ENCODE measurements around the gene ANKRD13C.

ANKRD13C gene

DNA sequence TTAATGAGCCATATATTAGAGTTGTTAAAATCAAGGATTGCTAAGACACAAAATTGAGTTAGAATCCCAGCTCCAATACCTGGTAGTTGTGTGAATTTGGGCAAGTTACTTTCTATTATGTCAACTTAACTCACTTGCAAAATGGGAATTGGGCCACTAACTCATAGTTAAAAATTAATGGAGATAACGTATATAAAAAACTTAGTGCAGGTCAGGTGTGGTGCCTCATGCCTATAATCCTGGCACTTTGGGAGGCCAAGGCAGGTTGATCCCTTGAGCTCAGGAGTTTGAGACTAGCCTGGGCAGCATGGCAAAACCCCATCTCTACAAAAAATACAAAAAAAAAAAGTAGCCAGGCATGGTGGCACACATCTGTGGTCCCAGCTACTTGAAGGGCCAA, 75.8 kb downstream of the ANKRD13C start:
- peak overlapping the region; percentile 36 for H3K27ac Mint-ChIP-seq
- DNase-seq = no peak
- H3K27me3 Mint-ChIP-seq (ENCODE audit: low read depth, poor library complexity) = no peaks in the 10 kb centered on the region
- H3K4me3 Mint-ChIP-seq = no peak overlapping the region
- no peaks in the 10 kb centered on the region for H3K4me1 Mint-ChIP-seq
- TF ChIP-seq, protein P1, sequence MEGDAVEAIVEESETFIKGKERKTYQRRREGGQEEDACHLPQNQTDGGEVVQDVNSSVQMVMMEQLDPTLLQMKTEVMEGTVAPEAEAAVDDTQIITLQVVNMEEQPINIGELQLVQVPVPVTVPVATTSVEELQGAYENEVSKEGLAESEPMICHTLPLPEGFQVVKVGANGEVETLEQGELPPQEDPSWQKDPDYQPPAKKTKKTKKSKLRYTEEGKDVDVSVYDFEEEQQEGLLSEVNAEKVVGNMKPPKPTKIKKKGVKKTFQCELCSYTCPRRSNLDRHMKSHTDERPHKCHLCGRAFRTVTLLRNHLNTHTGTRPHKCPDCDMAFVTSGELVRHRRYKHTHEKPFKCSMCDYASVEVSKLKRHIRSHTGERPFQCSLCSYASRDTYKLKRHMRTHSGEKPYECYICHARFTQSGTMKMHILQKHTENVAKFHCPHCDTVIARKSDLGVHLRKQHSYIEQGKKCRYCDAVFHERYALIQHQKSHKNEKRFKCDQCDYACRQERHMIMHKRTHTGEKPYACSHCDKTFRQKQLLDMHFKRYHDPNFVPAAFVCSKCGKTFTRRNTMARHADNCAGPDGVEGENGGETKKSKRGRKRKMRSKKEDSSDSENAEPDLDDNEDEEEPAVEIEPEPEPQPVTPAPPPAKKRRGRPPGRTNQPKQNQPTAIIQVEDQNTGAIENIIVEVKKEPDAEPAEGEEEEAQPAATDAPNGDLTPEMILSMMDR (IDR thresholded peaks at IDR 0.05) = no peak
- peaks cover 41% of the 10 kb centered on the region for H3K36me3 Mint-ChIP-seq (ENCODE audit: low read depth)
- no peaks in the 10 kb centered on the region for H3K9me3 Mint-ChIP-seq

DNA sequence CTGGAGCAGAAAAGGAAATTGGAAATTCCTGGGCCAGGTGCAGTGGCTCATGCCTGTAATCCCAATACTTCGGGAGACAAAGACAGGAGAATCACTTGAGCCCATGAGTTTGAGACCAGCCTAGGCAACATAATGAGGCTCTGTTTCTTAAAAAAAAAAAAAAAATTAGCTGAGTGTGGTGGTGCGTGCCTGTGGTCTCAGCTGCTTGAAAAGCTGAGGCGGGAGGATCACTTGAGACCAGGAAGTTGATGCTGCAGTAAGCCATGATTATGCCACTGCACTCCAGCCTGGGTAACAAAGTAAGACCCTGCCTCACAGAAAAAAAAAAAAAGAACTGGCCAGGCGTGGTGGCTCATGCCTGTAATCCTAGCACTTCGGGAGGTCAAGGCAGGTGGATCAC, 76.6 kb downstream of the ANKRD13C start:
- TF ChIP-seq, protein P1 (IDR thresholded peaks at IDR 0.05) = no peak
- H3K4me1 Mint-ChIP-seq = no peaks in the 10 kb centered on the region
- no peak overlapping the region for H3K4me3 Mint-ChIP-seq
- DNase-seq = no peak
- H3K27me3 Mint-ChIP-seq (ENCODE audit: low read depth, poor library complexity) = no peaks in the 10 kb centered on the region
- peaks cover 50% of the 10 kb centered on the region for H3K36me3 Mint-ChIP-seq (ENCODE audit: low read depth)
- H3K9me3 Mint-ChIP-seq = no peaks in the 10 kb centered on the region
- H3K27ac Mint-ChIP-seq = no peak overlapping the region

DNA sequence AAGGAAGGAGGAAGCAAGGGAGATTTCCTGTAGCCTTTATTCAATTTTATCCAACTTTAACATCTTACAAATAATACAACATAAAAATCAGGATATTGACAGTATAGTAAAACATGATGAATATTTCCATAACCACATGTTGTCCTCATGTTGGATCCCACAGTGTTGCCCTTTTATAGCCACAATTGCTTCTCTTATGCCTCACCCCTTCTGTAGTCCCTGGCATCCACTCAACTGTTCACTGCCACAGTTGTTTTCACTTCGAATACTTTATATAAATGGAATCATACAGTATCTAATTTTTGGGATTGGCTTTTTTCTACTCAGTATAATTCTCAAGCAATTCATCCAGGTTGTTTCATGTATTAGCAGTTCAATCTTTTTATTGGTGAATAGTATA, 88.6 kb downstream of the ANKRD13C start:
- TF ChIP-seq, protein P1 (IDR thresholded peaks at IDR 0.05) = no peak
- peaks cover 47% of the 10 kb centered on the region for H3K36me3 Mint-ChIP-seq (ENCODE audit: low read depth)

DNA sequence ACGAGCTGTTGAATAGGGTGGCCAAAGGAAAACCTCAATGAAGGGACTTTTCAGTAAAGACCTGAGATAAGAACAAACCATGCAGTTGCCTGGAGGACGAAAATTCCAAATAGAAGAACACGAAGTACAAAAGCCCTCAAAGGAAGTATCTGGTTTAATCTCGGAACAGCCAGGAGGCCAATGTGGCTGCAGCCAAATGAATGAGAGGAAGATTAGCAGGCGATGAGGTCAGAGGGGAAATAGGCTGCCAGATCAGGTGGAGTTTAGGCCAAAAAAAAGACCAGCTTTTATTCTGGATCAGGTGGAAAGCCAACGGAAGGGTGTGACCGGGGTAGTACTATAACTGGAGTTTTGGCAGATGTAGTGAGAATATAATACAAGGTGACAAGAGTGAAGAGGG, 89.7 kb downstream of the ANKRD13C start:
- Mint-ChIP-seq H3K27ac (peak overlapping the region; percentile 21), H3K36me3 (ENCODE audit: low read depth) (peaks cover 47% of the 10 kb centered on the region), H3K9me3 (no peaks in the 10 kb centered on the region), H3K27me3 (ENCODE audit: low read depth, poor library complexity) (peaks cover 2% of the 10 kb centered on the region), H3K4me3 (no peak overlapping the region), H3K4me1 (no peaks in the 10 kb centered on the region)
- DNase-seq = no peak
- TF ChIP-seq, protein P1 (IDR thresholded peaks at IDR 0.05) = no peak

More for the DNA sequence above, 88.6 kb downstream of the ANKRD13C start:
- Mint-ChIP-seq H3K4me1 (no peaks in the 10 kb centered on the region), H3K27ac (no peak overlapping the region), H3K27me3 (ENCODE audit: low read depth, poor library complexity) (peaks cover 2% of the 10 kb centered on the region), H3K9me3 (no peaks in the 10 kb centered on the region), H3K4me3 (no peak overlapping the region)
- DNase-seq = no peak

DNA sequence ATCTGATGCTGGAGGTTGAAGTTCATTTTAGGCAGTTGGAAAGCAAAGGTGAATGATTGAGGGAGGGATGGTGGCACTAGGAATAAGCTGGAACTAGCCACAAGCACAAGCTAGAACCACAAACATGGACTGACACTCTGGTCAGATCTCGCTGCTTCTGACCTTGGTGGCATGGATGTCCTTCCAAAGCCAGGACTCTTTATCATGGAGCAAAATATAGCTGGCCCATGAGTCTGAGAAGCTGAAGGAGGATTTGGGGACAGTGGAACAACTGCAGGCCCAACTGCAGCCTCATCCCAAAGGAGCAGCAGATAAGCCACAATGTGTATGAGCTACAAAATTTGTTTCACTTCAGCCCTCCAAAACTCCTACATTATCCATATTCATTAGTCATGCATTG, 97.9 kb downstream of the ANKRD13C start:
- TF ChIP-seq, protein P1 (IDR thresholded peaks at IDR 0.05) = no peak
- no peaks in the 10 kb centered on the region for H3K27me3 Mint-ChIP-seq (ENCODE audit: low read depth, poor library complexity)
- DNase-seq = no peak
- no peak overlapping the region for H3K4me3 Mint-ChIP-seq
- no peaks in the 10 kb centered on the region for H3K4me1 Mint-ChIP-seq
- peaks cover 15% of the 10 kb centered on the region for H3K36me3 Mint-ChIP-seq (ENCODE audit: low read depth)
- peaks cover 4% of the 10 kb centered on the region for H3K9me3 Mint-ChIP-seq
- H3K27ac Mint-ChIP-seq = no peak overlapping the region

DNA sequence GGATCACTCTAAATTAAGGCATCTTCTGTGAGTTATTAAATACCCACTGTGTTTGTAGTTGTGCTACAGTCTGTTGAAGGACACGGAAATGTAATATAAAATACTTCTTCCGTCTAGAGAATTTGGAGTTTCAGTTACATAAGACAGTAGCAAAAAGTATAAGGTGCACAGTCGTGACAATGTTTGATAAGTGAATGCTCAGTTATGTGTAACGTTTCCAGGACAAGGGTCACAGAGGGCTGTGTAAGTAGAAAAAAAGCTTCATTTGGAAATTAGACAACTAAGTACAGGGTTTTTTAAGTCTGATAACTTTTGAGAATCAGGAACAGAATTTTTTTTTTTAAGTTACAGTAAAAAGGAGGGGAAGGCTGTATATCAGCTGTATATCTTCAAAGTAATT, 105.8 kb downstream of the ANKRD13C start:
- H3K27me3 Mint-ChIP-seq (ENCODE audit: low read depth, poor library complexity) = no peaks in the 10 kb centered on the region
- TF ChIP-seq, protein P1 (IDR thresholded peaks at IDR 0.05) = no peak
- H3K27ac Mint-ChIP-seq = peak overlapping the region; percentile 4

More for the DNA sequence above, 105.8 kb downstream of the ANKRD13C start:
- no peaks in the 10 kb centered on the region for H3K9me3 Mint-ChIP-seq
- no peak for DNase-seq
- H3K4me3 Mint-ChIP-seq = no peak overlapping the region
- H3K36me3 Mint-ChIP-seq (ENCODE audit: low read depth) = peaks cover 66% of the 10 kb centered on the region
- no peaks in the 10 kb centered on the region for H3K4me1 Mint-ChIP-seq
